HCT116 (cell line): ENCODE results near the gene TMEM178B. TPM values are rescaled to one million over a fixed set of nuclear protein-coding genes. Genes with fewer than 3 reads are reported as not detected.

Experiments
- ATAC-seq: fragments of 200-7000 bp; cut with Tn5 transposase; 2 replicates; pipeline ENCODE4 v1.9.1; 2020; ENCODE audit warnings: mild to moderate bottlenecking, moderate library complexity
- BruUV-seq: library from RNA; stranded (reverse); fragments of 400-500 nt; replicated peaks from 2 replicates; lab custom pipeline; 2021; lab: Mats Ljungman, UMichigan
- CTCF ChIA-PET: fragments of 300-600 bp; sonication (Branson Sonifier 250); formaldehyde crosslinking; loops from one replicate; lab custom pipeline; 2021; ENCODE audit warnings: antibody characterized with exemption; lab: Charles Lee
- POLR2A ChIA-PET: fragments of 300-600, 350-600 bp; sonication (Branson Sonifier 250); formaldehyde crosslinking; loops from one replicate; lab custom pipeline; 2021; ENCODE audit warnings: antibody characterized with exemption; lab: Charles Lee
- RAD21 ChIA-PET, 2 experiments: fragments of 300-600 bp; sonication (Branson Sonifier 250); formaldehyde crosslinking; loops; one replicate each; lab custom pipeline; 2023; ENCODE audit warnings: low total read pairs in 2 of 2; ENCODE audit not compliant: uncharacterized antibody in 2 of 2, unreplicated experiment in 2 of 2, low non-redundant PET in 1 of 2; lab: Charles Lee
- DNase-seq: peaks from one replicate; pipeline ENCODE4 v3.0.0-alpha.2; 2010; ENCODE audit warnings: low read depth, low spot score
- H2AFZ ChIP-seq: fragments of 200-600 bp; shearing (Covaris generic), sonication (generic); 2 replicates; pipeline ENCODE4 v1.6.1; 2017; ENCODE audit warnings: low read depth, mixed run types, mixed read lengths, antibody characterized with exemption, low read length; ENCODE audit not compliant: poor library complexity, severe bottlenecking
- H3K27ac ChIP-seq: 2 replicates; pipeline ENCODE4 v1.5.1; 2012; ENCODE audit warnings: low read depth, low read length
- H3K27me3 ChIP-seq: fragments of 200-600 bp; sonication (generic); 2 replicates; pipeline ENCODE4 v1.6.1; 2016; ENCODE audit warnings: mixed run types, low read length, mixed read lengths; ENCODE audit not compliant: insufficient read depth
- H3K36me3 ChIP-seq, 2 experiments: fragments of 200-500 bp in 1 of 2; fragments of 200-600 bp in 1 of 2; sonication (Bioruptor generic) in 1 of 2; sonication (generic) in 1 of 2; 2 replicates each; pipeline versions ENCODE4 v1.5.1 to v1.6.1; 2014 to 2016; ENCODE audit warnings: low read length in 2 of 2, inconsistent platforms in 1 of 2, mixed read lengths in 1 of 2, mixed run types in 1 of 2; ENCODE audit not compliant: insufficient read depth in 2 of 2, control insufficient read depth in 1 of 2
- H3K4me1 ChIP-seq, 2 experiments: fragments of 200-600 bp in 1 of 2; sonication (generic) in 1 of 2; 2 replicates each; pipeline versions ENCODE4 v1.5.1 to v1.6.1; 2012 to 2017; ENCODE audit warnings: low read length in 2 of 2, inconsistent platforms in 1 of 2, mild to moderate bottlenecking in 1 of 2, mixed read lengths in 1 of 2, mixed run types in 1 of 2, moderate library complexity in 1 of 2; ENCODE audit not compliant: insufficient read depth in 2 of 2, control insufficient read depth in 1 of 2
- H3K4me2 ChIP-seq: fragments of 200-600 bp; sonication (generic); 2 replicates; pipeline ENCODE4 v1.6.1; 2017; ENCODE audit warnings: mixed run types, low read length, mixed read lengths
- H3K4me3 ChIP-seq, 2 experiments: fragments of 200-600 bp in 1 of 2; sonication (generic) in 1 of 2; replicated peaks in 1 of 2; 2 replicates each; pipeline ENCODE4 v1.5.1; 2011 to 2016; ENCODE audit warnings: low read length in 2 of 2, control low read depth in 1 of 2, low read depth in 1 of 2, mild to moderate bottlenecking in 1 of 2, mixed read lengths in 1 of 2, mixed run types in 1 of 2
- H3K79me2 ChIP-seq: fragments of 200-600 bp; sonication (generic); 2 replicates; pipeline ENCODE4 v1.6.1; 2017; ENCODE audit warnings: mild to moderate bottlenecking, mixed run types, low read length, moderate library complexity, mixed read lengths; ENCODE audit not compliant: insufficient read depth
- H3K9ac ChIP-seq: fragments of 200-600 bp; sonication (generic); 2 replicates; pipeline ENCODE4 v1.6.1; 2016; ENCODE audit warnings: low read length, mixed read lengths
- H3K9me2 ChIP-seq: fragments of 200-600 bp; sonication (generic), shearing (Covaris generic); 2 replicates; pipeline ENCODE4 v1.6.1; 2017; ENCODE audit warnings: mixed run types, mild to moderate bottlenecking, moderate library complexity; ENCODE audit not compliant: insufficient read depth
- H3K9me3 ChIP-seq, 2 experiments: fragments of 200-500 bp in 1 of 2; fragments of 200-600 bp in 1 of 2; sonication (Bioruptor generic) in 1 of 2; sonication (generic) in 1 of 2; 2 replicates each; pipeline ENCODE4 v1.6.1; 2014 to 2017; ENCODE audit warnings: low read length in 2 of 2, mixed read lengths in 2 of 2, inconsistent platforms in 1 of 2, low read depth in 1 of 2, mild to moderate bottlenecking in 1 of 2, mixed run types in 1 of 2, moderate library complexity in 1 of 2; ENCODE audit not compliant: control insufficient read depth in 1 of 2, insufficient read depth in 1 of 2
- H4K20me1 ChIP-seq: fragments of 200-600 bp; sonication (generic), shearing (Covaris generic); 2 replicates; pipeline ENCODE4 v1.6.1; 2017; ENCODE audit warnings: mixed run types, mild to moderate bottlenecking, moderate library complexity; ENCODE audit not compliant: insufficient read depth
- ATF3 ChIP-seq: IDR thresholded peaks from 2 replicates; pipeline ENCODE4 v1.6.1; 2012
- CEBPB ChIP-seq: IDR thresholded peaks from 2 replicates; pipeline ENCODE4 v1.6.1; 2012; ENCODE audit warnings: low read depth
- EGR1 ChIP-seq: IDR thresholded peaks from 2 replicates; pipeline ENCODE4 v1.6.1; 2012; ENCODE audit warnings: low read depth
- JUND ChIP-seq: IDR thresholded peaks from 2 replicates; pipeline ENCODE4 v1.6.1; 2012
- MAX ChIP-seq: IDR thresholded peaks from 2 replicates; pipeline ENCODE4 v1.6.1; 2012
- POLR2AphosphoS5 ChIP-seq: IDR thresholded peaks from 2 replicates; pipeline ENCODE4 v1.6.1; 2011; ENCODE audit warnings: mild to moderate bottlenecking, low read depth, low read length, moderate library complexity
- SRF ChIP-seq: IDR thresholded peaks from 2 replicates; pipeline ENCODE4 v1.6.1; 2012; ENCODE audit warnings: low read depth
- TCF7L2 ChIP-seq: IDR thresholded peaks from 2 replicates; pipeline ENCODE4 v1.7.0; 2011; ENCODE audit warnings: borderline replicate concordance, inconsistent platforms; ENCODE audit not compliant: insufficient read depth, insufficient read length; ENCODE audit errors: extremely low read depth
- ZBTB33 ChIP-seq: IDR thresholded peaks from 2 replicates; pipeline ENCODE4 v1.6.1; 2011; ENCODE audit warnings: mild to moderate bottlenecking, low read length, moderate library complexity; ENCODE audit not compliant: insufficient replicate concordance; ENCODE audit errors: extremely low read depth
- ZNF274 ChIP-seq: fragments of 200-500 bp; sonication (Bioruptor generic); IDR thresholded peaks from 2 replicates; pipeline ENCODE4 v1.6.1; 2014; ENCODE audit warnings: mild to moderate bottlenecking, low read depth, low read length, inconsistent platforms
- intact Hi-C: fragments of 100-400 bp; cut with micrococcal nuclease; formaldehyde crosslinking; loops from 2 replicates; pipeline ENCODE4 v1.10.0; 2022
- total RNA-seq: library from RNA; stranded (reverse); gene quantifications from one replicate; pipeline ENCODE4 v1.2.1, GENCODE V29; 2021; ENCODE audit not compliant: unreplicated experiment

The TMEM178B gene
- total RNA-seq, 1 experiment from 2014 or later: 0.02 TPM

- no TSS peak for BruUV-seq
Observed at GRCh38 chr7:141280100-141280499, 206.2 kb downstream of the TMEM178B start.

More at GRCh38 chr7:141280100-141280499, 206.2 kb downstream of the TMEM178B start:
- Histone ChIP-seq H2AFZ (no peak overlapping the region), H3K9me3 (no peaks in the 10 kb centered on the region), H3K4me1 (no peaks in the 10 kb centered on the region), H4K20me1 (no peaks in the 10 kb centered on the region), H3K9me2 (no peaks in the 10 kb centered on the region), H3K27ac (no peak overlapping the region), H3K4me3 (no peak overlapping the region), H3K27me3 (peaks cover 30% of the 10 kb centered on the region; the same call in 1 of the 2 replicates), H3K79me2 (no peaks in the 10 kb centered on the region), H3K9ac (no peak overlapping the region), H3K36me3 (no peaks in the 10 kb centered on the region; a peak in 1 of 4 replicates), H3K4me2 (no peak overlapping the region)
- intact Hi-C loops: no loop called here
- POLR2A ChIA-PET: no interaction called here
- CTCF ChIA-PET: no interaction called here
- ATAC-seq (no peak), DNase-seq (no peak)
- TF ChIP-seq JUND: no peak
- TF ChIP-seq POLR2AphosphoS5: no peak
- TF ChIP-seq EGR1: no peak
- no peak for TF ChIP-seq ATF3
- no peak for TF ChIP-seq ZBTB33
- no peak for TF ChIP-seq CEBPB
- no peak for TF ChIP-seq ZNF274
- TF ChIP-seq SRF: no peak
- TF ChIP-seq TCF7L2: no peak
- TF ChIP-seq MAX: no peak
- RAD21 ChIA-PET: no interaction called here
